HCT116 (cell line): ENCODE measurements around the gene DCDC2C. TPM values are rescaled to one million over a fixed set of nuclear protein-coding genes. Genes with fewer than 3 reads are reported as not detected.

Experiments
- ATAC-seq: fragments of 200-7000 bp; cut with Tn5 transposase; 2 replicates; pipeline ENCODE4 v1.9.1; 2020; ENCODE audit warnings: mild to moderate bottlenecking, moderate library complexity
- BruUV-seq: library from RNA; stranded (reverse); fragments of 400-500 nt; replicated peaks from 2 replicates; lab custom pipeline; 2021; lab: Mats Ljungman, UMichigan
- CTCF ChIA-PET: fragments of 300-600 bp; sonication (Branson Sonifier 250); formaldehyde crosslinking; loops from one replicate; lab custom pipeline; 2021; ENCODE audit warnings: antibody characterized with exemption; lab: Charles Lee
- POLR2A ChIA-PET: fragments of 300-600, 350-600 bp; sonication (Branson Sonifier 250); formaldehyde crosslinking; loops from one replicate; lab custom pipeline; 2021; ENCODE audit warnings: antibody characterized with exemption; lab: Charles Lee
- RAD21 ChIA-PET, 2 experiments: fragments of 300-600 bp; sonication (Branson Sonifier 250); formaldehyde crosslinking; loops; one replicate each; lab custom pipeline; 2023; ENCODE audit warnings: low total read pairs in 2 of 2; ENCODE audit not compliant: uncharacterized antibody in 2 of 2, unreplicated experiment in 2 of 2, low non-redundant PET in 1 of 2; lab: Charles Lee
- DNase-seq: peaks from one replicate; pipeline ENCODE4 v3.0.0-alpha.2; 2010; ENCODE audit warnings: low read depth, low spot score
- H2AFZ ChIP-seq: fragments of 200-600 bp; shearing (Covaris generic), sonication (generic); 2 replicates; pipeline ENCODE4 v1.6.1; 2017; ENCODE audit warnings: low read depth, mixed run types, mixed read lengths, antibody characterized with exemption, low read length; ENCODE audit not compliant: poor library complexity, severe bottlenecking
- H3K27ac ChIP-seq: 2 replicates; pipeline ENCODE4 v1.5.1; 2012; ENCODE audit warnings: low read depth, low read length
- H3K27me3 ChIP-seq: fragments of 200-600 bp; sonication (generic); 2 replicates; pipeline ENCODE4 v1.6.1; 2016; ENCODE audit warnings: mixed run types, low read length, mixed read lengths; ENCODE audit not compliant: insufficient read depth
- H3K36me3 ChIP-seq, 2 experiments: fragments of 200-500 bp in 1 of 2; fragments of 200-600 bp in 1 of 2; sonication (Bioruptor generic) in 1 of 2; sonication (generic) in 1 of 2; 2 replicates each; pipeline versions ENCODE4 v1.5.1 to v1.6.1; 2014 to 2016; ENCODE audit warnings: low read length in 2 of 2, inconsistent platforms in 1 of 2, mixed read lengths in 1 of 2, mixed run types in 1 of 2; ENCODE audit not compliant: insufficient read depth in 2 of 2, control insufficient read depth in 1 of 2
- H3K4me1 ChIP-seq, 2 experiments: fragments of 200-600 bp in 1 of 2; sonication (generic) in 1 of 2; 2 replicates each; pipeline versions ENCODE4 v1.5.1 to v1.6.1; 2012 to 2017; ENCODE audit warnings: low read length in 2 of 2, inconsistent platforms in 1 of 2, mild to moderate bottlenecking in 1 of 2, mixed read lengths in 1 of 2, mixed run types in 1 of 2, moderate library complexity in 1 of 2; ENCODE audit not compliant: insufficient read depth in 2 of 2, control insufficient read depth in 1 of 2
- H3K4me2 ChIP-seq: fragments of 200-600 bp; sonication (generic); 2 replicates; pipeline ENCODE4 v1.6.1; 2017; ENCODE audit warnings: mixed run types, low read length, mixed read lengths
- H3K4me3 ChIP-seq, 2 experiments: fragments of 200-600 bp in 1 of 2; sonication (generic) in 1 of 2; replicated peaks in 1 of 2; 2 replicates each; pipeline ENCODE4 v1.5.1; 2011 to 2016; ENCODE audit warnings: low read length in 2 of 2, control low read depth in 1 of 2, low read depth in 1 of 2, mild to moderate bottlenecking in 1 of 2, mixed read lengths in 1 of 2, mixed run types in 1 of 2
- H3K79me2 ChIP-seq: fragments of 200-600 bp; sonication (generic); 2 replicates; pipeline ENCODE4 v1.6.1; 2017; ENCODE audit warnings: mild to moderate bottlenecking, mixed run types, low read length, moderate library complexity, mixed read lengths; ENCODE audit not compliant: insufficient read depth
- H3K9ac ChIP-seq: fragments of 200-600 bp; sonication (generic); 2 replicates; pipeline ENCODE4 v1.6.1; 2016; ENCODE audit warnings: low read length, mixed read lengths
- H3K9me2 ChIP-seq: fragments of 200-600 bp; sonication (generic), shearing (Covaris generic); 2 replicates; pipeline ENCODE4 v1.6.1; 2017; ENCODE audit warnings: mixed run types, mild to moderate bottlenecking, moderate library complexity; ENCODE audit not compliant: insufficient read depth
- H3K9me3 ChIP-seq, 2 experiments: fragments of 200-500 bp in 1 of 2; fragments of 200-600 bp in 1 of 2; sonication (Bioruptor generic) in 1 of 2; sonication (generic) in 1 of 2; 2 replicates each; pipeline ENCODE4 v1.6.1; 2014 to 2017; ENCODE audit warnings: low read length in 2 of 2, mixed read lengths in 2 of 2, inconsistent platforms in 1 of 2, low read depth in 1 of 2, mild to moderate bottlenecking in 1 of 2, mixed run types in 1 of 2, moderate library complexity in 1 of 2; ENCODE audit not compliant: control insufficient read depth in 1 of 2, insufficient read depth in 1 of 2
- H4K20me1 ChIP-seq: fragments of 200-600 bp; sonication (generic), shearing (Covaris generic); 2 replicates; pipeline ENCODE4 v1.6.1; 2017; ENCODE audit warnings: mixed run types, mild to moderate bottlenecking, moderate library complexity; ENCODE audit not compliant: insufficient read depth
- ATF3 ChIP-seq: IDR thresholded peaks from 2 replicates; pipeline ENCODE4 v1.6.1; 2012
- EGR1 ChIP-seq: IDR thresholded peaks from 2 replicates; pipeline ENCODE4 v1.6.1; 2012; ENCODE audit warnings: low read depth
- ELF1 ChIP-seq: IDR thresholded peaks from 2 replicates; pipeline ENCODE4 v1.6.1; 2012; ENCODE audit warnings: low read depth, borderline replicate concordance
- EZH2phosphoT487 ChIP-seq: fragments of 200-600 bp; IDR thresholded peaks from 2 replicates; pipeline ENCODE4 v1.6.1; 2018; ENCODE audit warnings: antibody characterized with exemption, borderline replicate concordance
- FOSL1 ChIP-seq: IDR thresholded peaks from 2 replicates; pipeline ENCODE4 v1.6.1; 2012; ENCODE audit warnings: low read depth
- JUND ChIP-seq: IDR thresholded peaks from 2 replicates; pipeline ENCODE4 v1.6.1; 2012
- POLR2A ChIP-seq: IDR thresholded peaks from 2 replicates; pipeline ENCODE4 v1.7.0; 2011; ENCODE audit warnings: borderline replicate concordance; ENCODE audit not compliant: insufficient read depth, insufficient read length; ENCODE audit errors: extremely low read depth
- POLR2AphosphoS5 ChIP-seq: IDR thresholded peaks from 2 replicates; pipeline ENCODE4 v1.6.1; 2011; ENCODE audit warnings: mild to moderate bottlenecking, low read depth, low read length, moderate library complexity
- SIN3A ChIP-seq: IDR thresholded peaks from 2 replicates; pipeline ENCODE4 v1.6.1; 2012; ENCODE audit warnings: low read depth
- SRF ChIP-seq: IDR thresholded peaks from 2 replicates; pipeline ENCODE4 v1.6.1; 2012; ENCODE audit warnings: low read depth
- TCF7L2 ChIP-seq: IDR thresholded peaks from 2 replicates; pipeline ENCODE4 v1.7.0; 2011; ENCODE audit warnings: borderline replicate concordance, inconsistent platforms; ENCODE audit not compliant: insufficient read depth, insufficient read length; ENCODE audit errors: extremely low read depth
- YY1 ChIP-seq: IDR thresholded peaks from 2 replicates; pipeline ENCODE4 v1.6.1; 2011; ENCODE audit warnings: low read length, low read depth, moderate library complexity, mild to moderate bottlenecking; ENCODE audit not compliant: insufficient replicate concordance; ENCODE audit errors: extremely low read depth
- ZBTB33 ChIP-seq: IDR thresholded peaks from 2 replicates; pipeline ENCODE4 v1.6.1; 2011; ENCODE audit warnings: mild to moderate bottlenecking, low read length, moderate library complexity; ENCODE audit not compliant: insufficient replicate concordance; ENCODE audit errors: extremely low read depth
- ZNF274 ChIP-seq: fragments of 200-500 bp; sonication (Bioruptor generic); IDR thresholded peaks from 2 replicates; pipeline ENCODE4 v1.6.1; 2014; ENCODE audit warnings: mild to moderate bottlenecking, low read depth, low read length, inconsistent platforms
- intact Hi-C: fragments of 100-400 bp; cut with micrococcal nuclease; formaldehyde crosslinking; loops from 2 replicates; pipeline ENCODE4 v1.10.0; 2022
- total RNA-seq: library from RNA; stranded (reverse); gene quantifications from one replicate; pipeline ENCODE4 v1.2.1, GENCODE V29; 2021; ENCODE audit not compliant: unreplicated experiment

Gene DCDC2C
- total RNA-seq, 1 experiment from 2014 or later = not detected

GRCh38 chr2:3680548-3681345 is 22.6 kb upstream of the DCDC2C start:
- Histone ChIP-seq H3K9me3 (no peaks in the 10 kb centered on the region), H3K36me3 (no peaks in the 10 kb centered on the region), H3K79me2 (no peaks in the 10 kb centered on the region), H3K27ac (no peak overlapping the region), H3K4me1 (no peaks in the 10 kb centered on the region), H4K20me1 (no peaks in the 10 kb centered on the region)
- no peak for DNase-seq
- CTCF ChIA-PET = no interaction called here
- TF ChIP-seq POLR2A (no peak), TCF7L2 (no peak), SIN3A (no peak), ZBTB33 (no peak), FOSL1 (no peak), POLR2AphosphoS5 (no peak), YY1 (no peak), JUND (no peak), ATF3 (no peak), ZNF274 (no peak), SRF (no peak), EZH2phosphoT487 (no peak), ELF1 (no peak), EGR1 (no peak)
- TF ChIP-seq, all 23 proteins: peak for 0
- no peak overlapping the region for H3K4me2 ChIP-seq
- H2AFZ ChIP-seq = no peak overlapping the region
- peaks cover 12% of the 10 kb centered on the region; the same call in 1 of the 2 replicates for H3K27me3 ChIP-seq
- no TSS peak for BruUV-seq
- H3K9me2 ChIP-seq = no peaks in the 10 kb centered on the region
- ChIA-PET RAD21 (no interaction called here), POLR2A (no interaction called here)
- no peak overlapping the region for H3K4me3 ChIP-seq
- no peak for ATAC-seq
- intact Hi-C loops = no loop called here
- no peak overlapping the region for H3K9ac ChIP-seq
